Endothelial cell of umbilical vein (primary cell): ENCODE results near the gene ATP1A4. TPM values are rescaled to one million over a fixed set of nuclear protein-coding genes. Genes with fewer than 3 reads are reported as not detected.

Experiments
- BruUV-seq: library from RNA; stranded (reverse); fragments of 400-500 nt; replicated peaks from 2 replicates; lab custom pipeline; 2021; lab: Mats Ljungman, UMichigan
- CTCF ChIA-PET: fragments of 300-600, 350-600 bp; sonication (Branson Sonifier 250); formaldehyde crosslinking; loops from one replicate; lab custom pipeline; 2021; ENCODE audit warnings: antibody characterized with exemption, inconsistent platforms; lab: Charles Lee
- POLR2A ChIA-PET: fragments of 300-600, 350-600 bp; sonication (Branson Sonifier 250); formaldehyde crosslinking; loops from one replicate; lab custom pipeline; 2021; ENCODE audit warnings: antibody characterized with exemption, inconsistent platforms; lab: Charles Lee
- DNase-seq: peaks from one replicate; pipeline ENCODE4 v3.0.0-alpha.2; 2011; ENCODE audit warnings: low read depth, low spot score
- FAIRE-seq: peaks from 2 replicates; lab custom pipeline; 2011; peaks lifted over from hg19 to GRCh38; lab: Jason Lieb, UNC
- H2AFZ ChIP-seq: 2 replicates; pipeline ENCODE4 v1.6.0; 2012; ENCODE audit warnings: low read depth, low read length, control low read depth, inconsistent platforms
- H3K27ac ChIP-seq: 2 replicates; pipeline ENCODE4 v1.5.1; 2011; ENCODE audit warnings: low read depth, mild to moderate bottlenecking, control low read depth, low read length, moderate library complexity; ENCODE audit not compliant: insufficient read depth
- H3K27me3 ChIP-seq, 2 experiments: 2 replicates each; pipeline versions ENCODE4 v1.6.0 to v1.6.1; 2011; ENCODE audit warnings: low read length in 2 of 2, mixed read lengths in 1 of 2; ENCODE audit not compliant: control insufficient read depth in 2 of 2, insufficient read depth in 2 of 2
- H3K36me3 ChIP-seq, 2 experiments: 2 replicates in 1 of 2; 3 replicates in 1 of 2; pipeline ENCODE4 v1.5.1; 2011; ENCODE audit warnings: low read length in 2 of 2, mild to moderate bottlenecking in 1 of 2, moderate library complexity in 1 of 2; ENCODE audit not compliant: control insufficient read depth in 2 of 2, insufficient read depth in 2 of 2; ENCODE audit errors: extremely low read depth in 1 of 2
- H3K4me1 ChIP-seq: 3 replicates; pipeline ENCODE4 v1.5.1; 2011; ENCODE audit warnings: mild to moderate bottlenecking, low read length; ENCODE audit not compliant: control insufficient read depth, insufficient read depth; ENCODE audit errors: extremely low read depth
- H3K4me2 ChIP-seq: 2 replicates; pipeline ENCODE4 v1.6.1; 2011; ENCODE audit warnings: low read length, control low read depth, mixed read lengths; ENCODE audit not compliant: insufficient read depth
- H3K4me3 ChIP-seq, 3 experiments: fragments of 200-600 bp in 1 of 3; sonication (generic), shearing (Covaris generic) in 1 of 3; replicated peaks in 1 of 3; 2 replicates each; pipeline ENCODE4 v1.5.1; 2011 to 2016; ENCODE audit warnings: control low read depth in 3 of 3, low read length in 3 of 3, mild to moderate bottlenecking in 2 of 3, inconsistent platforms in 1 of 3, low read depth in 1 of 3, moderate library complexity in 1 of 3; ENCODE audit not compliant: insufficient read depth in 1 of 3
- H3K79me2 ChIP-seq: 2 replicates; pipeline ENCODE4 v1.6.0; 2012; ENCODE audit warnings: low read length, inconsistent platforms; ENCODE audit not compliant: control insufficient read depth, insufficient read depth
- H3K9ac ChIP-seq: replicated peaks from 2 replicates; pipeline ENCODE3; 2011; ENCODE audit warnings: low read length, control low read depth; ENCODE audit not compliant: insufficient read depth; ENCODE audit errors: extremely low read depth
- H3K9me1 ChIP-seq: replicated peaks from 3 replicates; pipeline ENCODE4 v1.6.0; 2011; ENCODE audit warnings: mild to moderate bottlenecking, low read length; ENCODE audit not compliant: control insufficient read depth, insufficient read depth; ENCODE audit errors: extremely low read depth
- H3K9me3 ChIP-seq: replicated peaks from 2 replicates; pipeline ENCODE4 v1.5.1; 2012; ENCODE audit warnings: low read length, inconsistent platforms; ENCODE audit not compliant: control insufficient read depth, insufficient read depth
- H4K20me1 ChIP-seq: replicated peaks from 2 replicates; pipeline ENCODE3; 2011; ENCODE audit warnings: mild to moderate bottlenecking, low read length; ENCODE audit not compliant: control insufficient read depth, insufficient read depth; ENCODE audit errors: extremely low read depth
- CTCF ChIP-seq, 2 donors: IDR thresholded peaks; 1 replicate in 1 of 2; 2 replicates in 1 of 2; pipeline ENCODE4 v1.5.1; 2011; ENCODE audit warnings: low read length in 2 of 2, mild to moderate bottlenecking in 2 of 2, moderate library complexity in 2 of 2, control low read depth in 1 of 2, inconsistent platforms in 1 of 2, low read depth in 1 of 2; ENCODE audit not compliant: insufficient read depth in 1 of 2; ENCODE audit errors: extremely low read depth in 1 of 2
- EZH2 ChIP-seq: IDR thresholded peaks from 2 replicates; pipeline ENCODE4 v1.6.1; 2012; ENCODE audit warnings: borderline replicate concordance, low read depth, mild to moderate bottlenecking, moderate library complexity, low read length, inconsistent platforms; ENCODE audit not compliant: severe bottlenecking
- FOS ChIP-seq: IDR thresholded peaks from 2 replicates; pipeline ENCODE4 v1.6.1; 2011; ENCODE audit warnings: mild to moderate bottlenecking, low read length, moderate library complexity, borderline replicate concordance; ENCODE audit not compliant: insufficient read depth
- GATA2 ChIP-seq: IDR thresholded peaks from 2 replicates; pipeline ENCODE4 v1.7.0; 2011; ENCODE audit warnings: low read depth, mild to moderate bottlenecking, moderate library complexity, mixed read lengths, low read length; ENCODE audit not compliant: insufficient read length, insufficient read depth
- JUN ChIP-seq: IDR thresholded peaks from 2 replicates; pipeline ENCODE4 v1.6.1; 2011; ENCODE audit warnings: borderline replicate concordance, low read depth; ENCODE audit not compliant: insufficient read length, insufficient read depth
- MAX ChIP-seq: IDR thresholded peaks from 2 replicates; pipeline ENCODE4 v1.6.1; 2011; ENCODE audit not compliant: insufficient read depth, insufficient read length
- MYC ChIP-seq: IDR thresholded peaks from one replicate; pipeline ENCODE4 v1.6.1; 2011; ENCODE audit warnings: mild to moderate bottlenecking, low read depth, low read length
- POLR2A ChIP-seq: IDR thresholded peaks from 2 replicates; pipeline ENCODE4 v1.6.1; 2012; ENCODE audit warnings: low read depth, mild to moderate bottlenecking, control low read depth, low read length
- POLR2AphosphoS5 ChIP-seq: IDR thresholded peaks from 2 replicates; pipeline ENCODE4 v1.6.1; 2012; ENCODE audit warnings: low read depth, mild to moderate bottlenecking, control low read depth, low read length, moderate library complexity; ENCODE audit not compliant: insufficient read depth
- dilution Hi-C: fragments of 300-500 bp; cut with MboI; formaldehyde crosslinking; loops from one replicate; pipeline ENCODE4 v1.15.0; 2019; ENCODE audit warnings: low sequenced_read_pairs; ENCODE audit not compliant: extremely low pct_ligation_motif_present
- intact Hi-C: fragments of 100-400 bp; cut with micrococcal nuclease; formaldehyde crosslinking; loops from one replicate; pipeline ENCODE4 v1.10.0; 2022
- polyA plus RNA-seq, 4 experiments: library from polyadenylated mRNA; depleted of rRNA in 3 of 4; stranded (reverse) in 3 of 4; unstranded in 1 of 4; fragments of >200 nt; gene quantifications; 2 replicates each; pipeline versions ENCODE4 v1.2.1 to v1.2.3, GENCODE V29; 2011 to 2012; ENCODE audit warnings: missing spikeins in 1 of 4
- total RNA-seq: library from RNA; stranded (reverse); gene quantifications from 2 replicates; pipeline ENCODE4 v1.2.3, GENCODE V29; 2021

The ATP1A4 gene
- total and polyA plus RNA-seq, 2 donors (not counting 3 experiments of a cell fraction or from before 2014, with no cell fraction given) = not detected

- H4K20me1 ChIP-seq = no peaks in the 10 kb centered on the region
- intact Hi-C loops (no loop called here), dilution Hi-C loops (no loop called here)
- no TSS peak for BruUV-seq
- H3K79me2 ChIP-seq = no peaks in the 10 kb centered on the region
- no peak overlapping the region for H3K4me3 ChIP-seq
- H3K27me3 ChIP-seq = no peaks in the 10 kb centered on the region
- H2AFZ ChIP-seq = no peak overlapping the region
- H3K9me1 ChIP-seq = no peaks in the 10 kb centered on the region
- DNase-seq = no peak
- H3K9ac ChIP-seq = no peak overlapping the region
- ChIA-PET POLR2A (no interaction called here), CTCF (interaction anchor here (0.7 to 6.0 kb wide), 12 partner anchors 12 to 135 kb away, joined by 3 to 511 read pairs (median 30); partner anchors contain the start of gene CASQ1)
- H3K36me3 ChIP-seq = peaks cover 33 to 53% of the 10 kb centered on the region in 2 experiments
- H3K9me3 ChIP-seq = no peaks in the 10 kb centered on the region
- no peak overlapping the region for H3K4me2 ChIP-seq
- H3K27ac ChIP-seq = no peak overlapping the region
- TF ChIP-seq EZH2 (no peak), FOS (no peak), GATA2 (no peak), POLR2AphosphoS5 (no peak), CTCF (IDR thresholded peaks at IDR 0.05; ENCODE audit: extremely low read depth in 1 of 2, insufficient read depth in 1 of 2, low read depth in 1 of 2, low read length in 2 of 2) (no peak), JUN (no peak), MYC (no peak), MAX (no peak), POLR2A (no peak)
- no peak for FAIRE-seq
- peaks cover 10% of the 10 kb centered on the region for H3K4me1 ChIP-seq
Observed at GRCh38 chr1:160221089-160221488, 69.7 kb downstream of the ATP1A4 start.
